ENCODE results near the gene BICD1. TPM values are rescaled to one million over a fixed set of nuclear protein-coding genes. Genes with fewer than 3 reads are reported as not detected.

Gene BICD1
- total RNA-seq, 1 donor from 2014 or later: 4.2 TPM

DNA sequence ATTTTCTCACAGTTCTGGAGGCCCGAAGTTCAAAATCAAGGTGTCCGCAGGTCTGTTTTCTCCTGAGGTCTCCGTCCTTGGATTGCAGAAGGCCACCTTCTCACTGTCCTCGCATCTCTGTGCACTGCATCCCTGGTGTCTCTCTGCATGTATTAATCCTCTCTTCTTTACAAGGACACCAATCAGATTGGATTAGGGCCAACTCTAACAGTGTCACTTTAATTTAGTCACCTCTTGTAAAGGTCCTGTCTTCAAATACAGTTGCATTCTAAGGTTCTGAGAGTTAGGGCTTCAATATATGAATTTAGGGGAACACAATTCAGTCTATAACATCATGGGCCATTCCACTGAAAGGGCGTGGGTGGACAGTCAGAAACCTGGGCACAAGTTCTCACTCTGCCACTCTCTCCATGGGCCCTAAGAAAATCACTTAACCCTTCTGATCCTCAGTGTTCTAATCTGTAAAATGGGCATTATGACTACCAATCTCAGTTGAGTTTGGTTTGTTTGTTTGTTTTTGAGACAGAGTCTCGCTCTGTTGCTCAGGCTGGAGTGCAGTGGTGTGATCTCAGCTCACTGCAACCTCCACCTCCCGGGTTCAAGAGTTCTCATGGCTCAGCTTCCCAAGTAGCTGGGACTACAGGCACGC, 251.1 kb downstream of the BICD1 start:
- intact Hi-C loops (cut with DNase I): no loop called here
- no peak for ATAC-seq
- DNase-seq (ENCODE audit: missing footprints): no peak

DNA sequence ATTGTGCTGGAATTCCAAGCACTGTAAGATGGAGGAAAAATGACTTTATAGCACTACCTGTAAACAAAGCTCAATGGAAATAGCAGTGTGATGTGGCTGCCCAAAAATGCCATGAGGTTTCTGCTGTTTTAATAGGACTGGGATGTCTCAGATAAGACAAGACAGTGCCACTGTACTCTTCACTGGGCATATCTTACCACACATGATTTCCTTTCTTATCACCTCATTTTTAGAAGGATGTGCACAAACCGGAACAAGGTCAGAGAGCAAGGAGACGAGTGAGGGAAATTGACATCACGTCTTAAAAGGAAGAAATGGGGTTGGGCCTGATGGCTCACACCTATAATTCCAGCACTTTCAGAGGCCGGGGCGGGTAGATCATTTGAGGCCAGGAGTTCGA, 254.3 kb downstream of the BICD1 start:
- intact Hi-C loops (cut with DNase I): no loop called here
- ATAC-seq (no peak), DNase-seq (ENCODE audit: missing footprints) (no peak)

DNA sequence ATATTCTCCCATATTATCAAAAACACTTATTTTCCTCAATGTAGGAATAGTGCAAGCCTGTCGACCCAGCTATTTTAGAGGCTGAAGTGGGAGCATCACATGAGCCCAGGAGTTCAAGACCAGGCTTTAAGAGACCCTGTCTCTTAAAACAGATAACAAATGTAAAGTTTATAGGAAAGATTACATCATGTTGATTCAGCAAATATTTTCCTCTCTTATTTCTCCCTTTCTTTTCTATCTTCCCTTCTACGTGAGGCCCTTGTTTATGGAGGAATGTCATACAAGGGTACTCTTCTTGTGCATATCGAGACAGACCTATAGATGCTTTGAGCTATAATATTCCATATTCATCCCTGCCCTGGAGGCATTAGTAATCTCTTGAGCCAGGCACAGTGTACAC, 256.2 kb downstream of the BICD1 start:
- intact Hi-C loops (cut with DNase I): no loop called here
- no peak for DNase-seq (ENCODE audit: missing footprints)
- no peak for ATAC-seq

DNA sequence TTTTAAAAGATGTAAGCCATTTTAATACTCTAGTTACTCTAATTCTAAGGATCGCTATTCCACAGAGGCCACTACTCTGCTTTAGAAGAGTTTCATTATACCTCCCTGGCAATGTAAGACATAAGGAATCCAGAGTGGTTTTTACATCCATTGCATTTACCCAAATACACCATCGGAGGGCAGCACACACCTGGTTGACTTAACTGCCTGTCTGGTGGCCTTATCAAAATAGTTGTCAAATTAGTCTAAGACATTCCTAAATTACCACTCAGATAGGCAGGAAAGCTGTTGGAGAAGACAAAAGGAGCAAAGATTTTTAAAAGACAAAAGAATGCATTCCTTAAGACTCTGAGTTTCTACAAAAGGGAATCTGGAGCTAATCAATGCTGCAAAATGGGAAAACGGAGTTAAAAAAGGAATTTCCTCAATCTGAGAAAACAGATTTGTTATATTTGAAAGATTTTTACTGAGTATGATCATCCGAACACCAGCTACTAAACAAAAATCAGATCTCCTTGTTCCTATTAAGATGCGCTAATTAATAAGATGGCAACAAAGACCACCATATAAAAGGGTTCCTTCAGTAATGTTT, 258.9 kb downstream of the BICD1 start:
- ATAC-seq (peak; percentile 37), DNase-seq (ENCODE audit: missing footprints) (no peak)
- intact Hi-C loops (cut with DNase I): loop anchor here (1.0 kb wide), 2 partner anchors 292 to 307 kb away; no protein-coding TSS in a partner anchor

DNA sequence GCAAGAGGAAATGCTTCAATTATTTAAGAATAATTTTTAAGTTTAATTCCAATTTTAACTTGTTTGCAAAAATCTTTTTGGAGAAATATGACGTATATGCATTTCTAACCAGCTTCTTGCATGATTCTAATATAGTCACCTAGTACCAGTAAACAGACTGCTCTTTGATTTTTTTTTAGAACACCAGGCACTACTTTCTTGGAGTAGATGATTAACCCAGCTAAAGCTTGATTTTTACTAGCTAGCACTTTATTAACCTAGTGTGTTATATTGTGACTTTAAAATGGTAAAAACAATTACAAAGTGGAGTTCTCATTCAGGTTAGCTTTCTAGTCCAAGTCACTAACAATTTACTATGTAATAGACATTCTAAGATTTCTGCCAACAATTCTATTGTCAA, 260.1 kb downstream of the BICD1 start:
- ATAC-seq (no peak), DNase-seq (ENCODE audit: missing footprints) (no peak)
- intact Hi-C loops (cut with DNase I): no loop called here

DNA sequence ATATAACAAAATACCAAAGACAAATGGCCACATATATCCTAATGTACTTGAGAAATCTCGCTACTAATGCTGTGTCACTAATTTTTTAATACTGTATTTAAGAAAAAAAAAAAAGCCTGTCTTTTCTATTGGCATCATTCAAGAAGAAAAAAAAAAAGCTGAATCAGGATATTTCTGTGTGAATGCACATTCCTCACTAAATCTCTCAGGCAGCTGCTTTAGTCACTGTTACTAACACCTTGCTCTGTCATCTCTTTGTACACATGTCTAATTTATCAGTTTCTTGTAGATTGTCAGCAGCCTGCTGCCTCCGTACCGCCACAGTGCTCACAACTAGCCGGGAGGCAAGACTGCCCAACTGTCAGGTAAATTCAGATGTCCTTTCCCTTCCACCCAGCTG, 260.7 kb downstream of the BICD1 start:
- ATAC-seq (no peak), DNase-seq (ENCODE audit: missing footprints) (no peak)
- intact Hi-C loops (cut with DNase I): no loop called here

DNA sequence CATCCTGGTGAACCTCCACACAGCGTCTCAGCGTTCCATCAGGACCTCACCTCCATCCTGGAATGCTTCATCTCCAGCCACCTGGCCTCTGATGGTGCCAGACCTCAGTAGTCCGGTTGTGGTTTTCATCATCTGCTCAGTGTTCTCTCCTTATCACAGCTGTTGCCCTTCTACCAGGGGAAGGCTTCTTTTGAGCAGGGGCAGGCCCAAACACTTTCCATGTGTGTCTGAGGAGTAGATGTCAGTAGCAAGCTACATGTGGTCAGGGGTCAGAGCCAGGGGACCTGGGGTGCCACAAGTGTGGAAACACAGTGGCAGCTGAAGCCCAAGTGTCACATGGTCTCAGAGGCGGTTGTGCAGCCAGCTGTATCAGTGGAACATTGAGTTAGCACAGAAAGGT, 262.6 kb downstream of the BICD1 start:
- ATAC-seq: no peak
- no peak for DNase-seq (ENCODE audit: missing footprints)
- intact Hi-C loops (cut with DNase I): no loop called here

DNA sequence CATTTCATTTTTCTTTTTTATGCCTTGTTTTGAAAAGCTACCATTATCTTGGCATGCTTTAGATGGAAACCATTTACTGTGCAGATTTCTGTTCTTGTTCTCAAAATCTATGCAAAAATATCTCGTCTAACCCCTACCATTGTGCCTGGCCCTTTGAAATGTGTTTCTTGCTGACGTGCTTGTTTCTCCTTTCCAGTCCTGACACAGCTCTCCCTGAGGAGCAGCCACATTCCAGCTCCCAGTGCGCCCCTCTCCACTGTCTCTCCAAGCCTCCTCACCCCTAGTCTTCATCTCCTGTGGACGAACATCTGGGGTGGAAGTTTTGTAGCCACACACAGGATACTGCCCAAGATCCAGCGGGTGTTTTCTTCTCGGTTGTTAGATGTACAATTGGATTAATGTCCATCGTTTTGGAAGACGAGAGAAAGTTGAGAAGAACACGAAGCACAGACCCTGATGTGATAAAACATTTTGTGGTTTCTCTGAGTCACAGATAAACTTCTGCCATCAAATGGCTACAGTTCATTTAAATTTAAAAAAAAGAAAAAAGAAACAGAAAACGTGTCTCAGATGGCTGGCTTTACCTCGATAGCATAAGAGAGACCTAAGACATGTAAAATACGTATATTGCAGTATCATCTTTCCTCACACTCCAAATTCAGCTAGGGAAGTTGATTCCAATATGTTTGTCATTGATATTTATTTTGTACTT, 270.9 kb downstream of the BICD1 start:
- DNase-seq (ENCODE audit: missing footprints) (no peak), ATAC-seq (no peak)
- intact Hi-C loops (cut with DNase I): no loop called here

DNA sequence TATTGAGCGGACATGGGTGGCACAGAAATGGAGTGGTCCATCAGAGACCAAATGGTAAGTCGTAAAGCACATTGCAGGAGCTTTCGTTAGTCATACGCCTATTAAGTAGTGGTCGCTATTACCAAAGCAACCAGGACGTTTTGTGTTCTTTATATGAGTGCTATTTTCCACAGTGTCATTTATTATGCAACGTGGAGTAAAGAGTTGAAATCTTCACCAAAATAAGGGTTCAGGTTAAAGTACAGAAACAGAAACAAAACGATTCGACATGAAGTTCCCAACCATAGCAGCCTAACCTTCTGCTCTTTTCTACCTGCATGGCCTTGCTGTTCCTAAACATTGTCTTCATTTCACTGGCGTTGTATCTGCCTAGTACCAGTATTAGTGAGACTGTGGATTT, 272.6 kb downstream of the BICD1 start:
- DNase-seq (ENCODE audit: missing footprints) (no peak), ATAC-seq (no peak)

DNA sequence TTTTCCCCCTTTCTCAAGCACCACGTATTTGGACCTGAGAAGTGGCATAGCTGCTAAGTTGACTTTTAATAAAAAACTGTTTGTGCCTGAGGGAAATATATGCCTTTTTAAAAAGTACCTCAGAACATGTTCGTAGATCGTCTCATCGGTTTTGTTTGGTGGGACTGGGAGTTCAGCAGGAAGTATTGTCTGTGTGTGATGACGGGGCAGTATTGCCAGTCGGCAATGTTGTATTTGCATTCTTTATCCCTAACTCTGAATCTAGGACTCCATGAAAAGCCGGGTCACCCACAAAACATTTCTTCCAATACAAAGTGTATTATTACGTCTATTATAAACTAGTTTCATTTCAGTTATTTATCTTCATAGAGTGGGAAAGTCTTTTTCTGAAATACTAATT, 273.0 kb downstream of the BICD1 start:
- no peak for ATAC-seq
- intact Hi-C loops (cut with DNase I): no loop called here

More for the DNA sequence above, 272.6 kb downstream of the BICD1 start:
- intact Hi-C loops (cut with DNase I): no loop called here

DNA sequence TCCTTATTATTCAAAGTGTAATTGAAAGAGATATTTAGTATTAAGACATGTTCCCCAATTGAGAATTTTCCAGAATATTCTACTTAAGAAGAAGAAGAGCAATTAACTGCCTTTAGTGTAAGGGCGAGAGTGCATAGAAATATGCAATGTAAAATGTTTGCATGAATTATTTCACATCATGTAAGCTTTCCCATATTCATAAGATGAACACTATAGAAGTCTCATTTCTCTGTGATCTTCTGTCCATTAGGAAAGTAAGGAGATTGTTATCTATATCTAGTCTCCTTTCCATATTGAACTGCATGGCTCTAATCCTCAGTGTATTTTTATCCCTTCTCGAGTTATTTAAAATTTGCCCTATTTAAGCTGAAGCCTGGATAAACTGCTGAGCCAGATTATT, 275.6 kb downstream of the BICD1 start:
- DNase-seq (ENCODE audit: missing footprints) (no peak), ATAC-seq (no peak)
- intact Hi-C loops (cut with DNase I): no loop called here

More for the DNA sequence above, 273.0 kb downstream of the BICD1 start:
- no peak for DNase-seq (ENCODE audit: missing footprints)

DNA sequence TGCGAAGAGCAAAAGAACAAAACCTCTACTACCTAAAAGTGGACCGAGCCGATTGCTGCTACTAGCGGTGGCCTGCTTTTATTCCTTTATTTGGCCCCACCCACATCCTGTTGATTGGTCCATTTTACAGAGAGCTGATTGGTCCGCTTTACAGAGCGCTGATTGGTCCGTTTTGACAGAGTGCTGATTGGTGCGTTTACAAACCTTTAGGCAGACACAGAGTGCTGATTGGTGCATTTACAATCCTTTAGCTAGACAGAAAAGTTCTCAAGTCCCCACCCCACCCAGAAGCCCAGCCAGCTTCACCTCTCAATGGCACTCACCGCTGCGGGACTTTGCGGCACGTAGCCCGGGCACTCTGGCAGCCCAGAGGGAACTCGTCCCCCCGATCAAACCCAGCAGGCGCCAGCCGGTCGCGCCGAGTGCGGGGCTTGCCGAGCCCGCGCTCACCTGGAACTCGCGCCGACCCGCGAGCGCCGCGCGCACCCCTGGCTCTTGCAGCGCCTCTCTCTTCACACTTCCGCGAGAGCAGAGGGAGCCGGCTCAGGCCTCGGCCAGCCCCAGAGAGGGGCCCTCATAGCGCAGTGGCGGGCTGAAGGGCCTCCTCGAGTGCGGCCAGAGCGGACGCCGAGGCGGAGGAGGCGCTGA, 284.0 kb downstream of the BICD1 start:
- intact Hi-C loops (cut with DNase I): no loop called here
- ATAC-seq (peak; percentile 48), DNase-seq (ENCODE audit: missing footprints) (no peak)

DNA sequence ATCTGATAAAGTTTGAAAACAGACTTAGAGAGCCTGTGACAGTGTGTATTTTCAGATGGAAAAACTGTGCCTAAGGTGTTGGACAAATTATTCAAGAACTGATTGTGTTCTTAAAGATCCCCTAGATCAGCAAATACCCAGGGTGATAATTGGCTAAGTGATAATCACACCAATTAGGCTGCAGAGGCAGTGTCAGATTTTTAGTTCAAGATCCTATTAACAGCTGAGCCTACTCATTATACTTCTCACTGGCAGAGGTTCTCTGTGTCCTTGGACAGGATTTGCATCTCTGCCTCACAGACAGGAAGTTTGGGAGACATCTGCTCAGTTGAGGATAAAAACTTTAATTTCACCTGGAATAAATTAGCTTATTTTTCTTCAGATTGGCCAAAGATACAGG, 288.4 kb downstream of the BICD1 start:
- ATAC-seq (no peak), DNase-seq (ENCODE audit: missing footprints) (no peak)
- intact Hi-C loops (cut with DNase I): no loop called here

DNA sequence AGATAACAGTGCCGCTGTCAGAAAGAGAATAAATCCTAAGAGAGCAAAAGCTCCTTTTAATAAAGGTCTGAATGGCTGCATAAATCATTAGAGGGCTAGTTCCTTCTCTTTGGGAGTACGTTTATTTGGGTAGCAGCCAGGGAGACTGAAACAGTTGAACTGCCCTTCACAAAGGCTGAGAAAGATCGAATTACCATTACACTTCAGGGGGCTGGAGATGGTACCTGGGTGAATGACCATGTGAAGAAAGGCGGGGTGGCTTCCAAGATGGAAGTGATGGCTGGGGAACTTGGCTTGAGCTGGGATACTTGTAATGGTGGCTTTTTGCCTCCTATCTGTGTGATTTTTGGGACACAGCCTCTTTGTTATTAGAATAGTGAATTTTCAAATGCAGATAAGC, 291.0 kb downstream of the BICD1 start:
- no peak for ATAC-seq
- intact Hi-C loops (cut with DNase I): no loop called here
- DNase-seq (ENCODE audit: missing footprints): no peak

DNA sequence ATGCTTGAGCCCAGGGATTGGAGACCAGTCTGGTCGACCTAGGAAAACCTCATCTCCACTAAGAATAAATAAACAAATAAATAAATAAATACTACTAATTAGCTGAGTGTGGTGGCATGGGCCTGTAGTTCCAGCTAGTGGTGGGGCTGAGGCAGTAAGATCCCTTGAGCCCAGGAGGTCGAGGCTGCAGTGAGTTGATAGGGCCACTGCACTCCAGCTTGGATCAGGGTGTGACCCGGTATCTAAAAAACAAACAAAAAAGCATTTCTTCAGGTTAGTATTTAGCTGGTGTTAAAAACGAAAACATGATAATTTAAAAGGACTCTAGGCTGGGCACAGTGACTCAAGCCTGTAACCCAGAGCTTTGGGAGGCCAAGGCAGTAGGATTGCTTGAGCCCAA, 291.5 kb downstream of the BICD1 start:
- ATAC-seq: no peak
- intact Hi-C loops (cut with DNase I): no loop called here
- no peak for DNase-seq (ENCODE audit: missing footprints)

DNA sequence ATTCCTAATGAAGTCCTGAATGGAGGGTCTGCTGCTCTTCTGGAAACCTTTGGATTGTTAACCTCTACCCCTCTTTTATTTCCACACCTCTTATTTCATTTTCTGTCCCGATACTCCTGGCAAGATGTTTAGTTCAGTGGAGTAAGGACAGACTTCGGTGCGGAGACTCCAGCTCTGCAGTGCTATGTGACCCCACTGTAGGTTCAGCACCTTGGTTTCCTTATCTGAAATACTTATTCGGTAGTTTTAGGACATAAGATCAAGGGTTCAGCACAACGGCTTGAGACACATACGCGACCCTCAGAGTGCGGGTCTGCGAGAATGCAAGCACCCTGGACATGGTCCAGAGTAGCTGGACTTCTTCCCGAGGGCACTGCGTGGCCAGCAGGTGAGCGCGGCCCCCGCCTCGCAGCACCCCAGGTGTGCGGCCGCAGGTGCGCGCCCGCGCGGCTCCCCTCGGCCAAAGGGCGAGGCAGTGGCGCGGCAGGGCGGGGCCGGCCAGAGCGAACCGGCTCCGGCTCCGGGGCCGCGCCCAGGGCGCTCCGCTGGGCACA, 292.2 kb downstream of the BICD1 start:
- intact Hi-C loops (cut with DNase I): no loop called here
- DNase-seq (ENCODE audit: missing footprints): no peak
- ATAC-seq: no peak

DNA sequence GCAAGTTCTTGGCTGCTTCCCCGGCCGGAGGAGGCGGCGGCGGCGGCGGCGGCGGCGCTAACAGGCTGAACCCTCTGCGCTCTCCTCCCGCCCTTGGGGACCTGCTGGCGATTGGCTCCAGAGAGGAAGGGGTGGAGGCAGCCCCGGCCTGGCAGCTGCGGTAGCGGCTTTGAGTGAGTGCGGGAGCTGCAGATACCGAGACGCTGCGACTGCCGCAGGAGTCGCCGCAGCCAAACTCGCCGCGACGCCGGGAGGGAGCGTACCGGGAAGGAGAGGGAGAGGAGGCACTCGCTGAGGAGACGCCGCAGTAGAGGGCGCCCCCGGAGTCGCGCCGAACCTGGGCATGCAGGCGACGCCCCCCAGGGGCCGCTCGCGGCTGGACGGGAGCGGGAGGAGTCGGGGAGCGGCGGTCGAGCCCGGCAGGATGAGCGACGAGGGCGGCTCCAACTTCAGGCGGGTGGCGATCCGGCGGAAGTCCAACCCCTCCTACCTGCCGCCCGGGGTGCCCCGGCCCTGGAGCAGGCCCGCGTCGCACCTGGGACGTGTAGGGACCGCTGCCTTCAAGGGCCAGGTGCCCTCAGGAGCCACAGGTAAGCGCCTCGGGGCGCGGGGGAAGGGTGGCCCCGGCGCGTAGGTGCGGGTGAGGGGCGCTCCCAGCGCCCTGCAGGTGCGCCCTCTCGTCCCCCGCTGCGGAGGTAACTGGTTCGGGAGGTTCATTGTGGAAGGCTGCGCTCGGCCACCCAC, 292.9 kb downstream of the BICD1 start, which contains the start of gene FGD4:
Gene FGD4 (plus strand): TSS at position 189 of the 744 bp plus-strand sequence.
- ATAC-seq (peak; percentile 97), DNase-seq (ENCODE audit: missing footprints) (peak; percentile 92)
- intact Hi-C loops (cut with DNase I): loop anchor here (5.0 kb wide), 1 partner anchor 43 kb away; no protein-coding TSS in a partner anchor

DNA sequence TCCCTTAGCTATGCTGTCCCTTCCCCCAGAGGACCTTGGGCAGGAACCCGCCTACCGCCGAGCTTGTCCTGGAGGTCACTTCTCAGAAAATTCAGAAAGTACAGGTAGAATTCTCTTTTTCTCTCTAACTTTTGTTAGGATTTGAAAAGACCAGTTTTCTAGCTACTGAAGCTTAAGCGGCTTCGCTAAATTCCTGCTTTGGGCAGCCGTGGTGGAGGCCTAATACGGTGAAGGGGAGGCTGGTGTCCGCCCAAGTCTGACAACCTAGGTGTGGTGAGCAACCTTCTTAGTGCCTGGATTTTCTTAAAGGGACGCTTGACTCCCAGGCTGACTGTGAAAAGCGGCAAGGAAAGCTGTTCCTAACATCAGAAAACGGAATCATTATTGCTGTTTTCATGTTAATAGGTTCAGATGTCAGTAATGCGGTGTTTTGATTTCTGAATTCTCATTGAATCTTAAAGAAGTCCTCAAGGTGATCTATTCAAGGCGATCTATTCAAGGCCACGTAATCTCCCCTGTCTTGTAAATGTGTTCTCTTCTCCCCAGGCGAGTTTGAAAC, 293.5 kb downstream of the BICD1 start:
- intact Hi-C loops (cut with DNase I): loop anchor here (5.0 kb wide), 1 partner anchor 42 kb away; no protein-coding TSS in a partner anchor
- DNase-seq (ENCODE audit: missing footprints): no peak
- no peak for ATAC-seq
